Adipocyte (in vitro differentiated cells): Measurements from ENCODE around the gene URB1.
A peak's percentile ranks its signal among the peaks of the same experiment; 100 is the strongest.
"Not testable (repeated sequence)": the region's sequence is repeated elsewhere in the genome, so short reads cannot be mapped to it uniquely, and the experiment has no call there.

Experiments
- DNase-seq: peaks from one replicate; pipeline ENCODE4 v3.0.0-alpha.2; 2015; ENCODE audit warnings: low read depth
- H3K27me3 ChIP-seq: replicated peaks from 2 replicates; pipeline ENCODE4 v1.7.0; 2013; ENCODE audit warnings: mild to moderate bottlenecking, low read length, moderate library complexity; ENCODE audit not compliant: control insufficient read depth, insufficient read depth
- H3K36me3 ChIP-seq: 2 replicates; pipeline ENCODE4 v1.7.0; 2013; ENCODE audit warnings: low read length, mild to moderate bottlenecking, moderate library complexity; ENCODE audit not compliant: control insufficient read depth, insufficient read depth, severe bottlenecking
- H3K4me1 ChIP-seq: 2 replicates; pipeline ENCODE4 v1.7.0; 2013; ENCODE audit warnings: mild to moderate bottlenecking, low read length, moderate library complexity; ENCODE audit not compliant: control insufficient read depth, insufficient read depth
- H3K4me3 ChIP-seq: 2 replicates; pipeline ENCODE4 v1.7.0; 2013; ENCODE audit warnings: mild to moderate bottlenecking, low read length, moderate library complexity
- H3K9ac ChIP-seq: 2 replicates; pipeline ENCODE4 v1.7.0; 2013; ENCODE audit warnings: mild to moderate bottlenecking, low read length, moderate library complexity
- H3K9me3 ChIP-seq: 2 replicates; pipeline ENCODE4 v1.7.0; 2013; ENCODE audit warnings: mild to moderate bottlenecking, low read length, moderate library complexity; ENCODE audit not compliant: control insufficient read depth

Gene URB1

DNA sequence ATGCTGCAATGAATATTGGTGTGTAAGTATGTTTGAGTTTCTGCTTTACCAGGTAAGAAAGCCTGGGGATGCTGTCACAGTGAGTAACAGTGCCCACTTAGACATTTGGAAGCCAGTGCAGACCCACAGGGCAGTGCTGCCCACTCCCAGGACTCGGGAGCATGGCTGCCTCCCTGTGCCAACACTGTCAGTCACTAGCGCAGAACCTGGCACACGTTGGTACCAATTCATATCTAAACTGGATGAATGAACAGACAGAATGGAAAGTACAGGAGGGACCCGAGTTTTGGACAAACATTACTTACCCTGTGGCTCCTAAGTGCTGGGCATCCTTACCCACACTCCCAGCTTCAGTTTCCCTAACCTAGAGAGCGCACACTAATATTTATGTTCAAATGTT lies 18.1 kb upstream of the URB1 start:
- no peak for DNase-seq
- no peaks in the 10 kb centered on the region for H3K27me3 ChIP-seq
- H3K4me3 ChIP-seq = peak overlapping the region; percentile 90
- H3K4me1 ChIP-seq = peaks cover 38% of the 10 kb centered on the region
- no peaks in the 10 kb centered on the region for H3K36me3 ChIP-seq
- H3K9me3 ChIP-seq = no peaks in the 10 kb centered on the region
- H3K9ac ChIP-seq = peak overlapping the region; percentile 96

DNA sequence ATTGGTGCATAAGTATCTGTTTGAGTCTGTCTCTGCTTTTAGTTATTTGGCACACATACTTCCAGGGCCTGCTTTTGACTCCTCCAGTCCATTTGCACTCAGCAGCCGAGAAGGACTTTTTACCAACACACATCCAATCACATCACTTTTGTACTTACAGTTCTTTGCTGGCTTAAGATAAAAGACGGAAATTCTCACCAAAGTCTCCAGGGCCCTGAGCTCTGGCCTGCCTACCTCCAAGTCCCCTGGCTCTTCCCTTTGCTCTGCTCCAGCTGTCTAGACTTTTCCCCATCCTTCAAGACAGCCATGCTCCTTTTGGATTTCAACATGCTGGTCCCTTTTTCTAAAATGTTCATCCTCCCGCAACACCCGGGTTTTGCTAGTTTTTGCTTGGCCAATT lies 17.5 kb upstream of the URB1 start:
- Histone ChIP-seq H3K4me1 (peaks cover 32% of the 10 kb centered on the region), H3K9me3 (no peaks in the 10 kb centered on the region), H3K4me3 (no peak overlapping the region), H3K36me3 (no peaks in the 10 kb centered on the region), H3K27me3 (no peaks in the 10 kb centered on the region), H3K9ac (no peak overlapping the region)
- DNase-seq = no peak

DNA sequence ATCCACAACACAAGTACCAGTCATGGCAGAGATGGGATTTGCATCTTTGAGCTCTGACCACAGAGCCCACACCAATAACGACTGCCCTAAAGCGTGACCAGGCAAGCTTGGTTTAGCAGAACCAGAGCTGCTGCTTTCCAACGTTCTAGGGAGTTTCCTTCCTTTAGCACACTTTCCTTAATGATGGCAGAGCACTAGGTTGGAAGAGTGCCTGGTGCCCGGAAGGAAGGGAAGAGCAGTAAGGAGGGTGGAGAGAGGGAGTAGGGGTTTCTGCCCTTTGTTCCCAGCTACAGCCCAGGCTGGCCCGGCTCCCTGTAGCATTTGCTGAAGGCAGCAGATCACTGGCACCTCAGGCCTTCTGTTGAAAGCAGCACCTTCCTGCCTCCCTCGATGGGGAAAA lies 13.6 kb upstream of the URB1 start:
- H3K9me3 ChIP-seq = no peaks in the 10 kb centered on the region
- peaks cover 6% of the 10 kb centered on the region for H3K4me1 ChIP-seq
- no peak for DNase-seq
- H3K4me3 ChIP-seq = no peak overlapping the region
- no peaks in the 10 kb centered on the region for H3K27me3 ChIP-seq
- H3K36me3 ChIP-seq = no peaks in the 10 kb centered on the region
- H3K9ac ChIP-seq = no peak overlapping the region

DNA sequence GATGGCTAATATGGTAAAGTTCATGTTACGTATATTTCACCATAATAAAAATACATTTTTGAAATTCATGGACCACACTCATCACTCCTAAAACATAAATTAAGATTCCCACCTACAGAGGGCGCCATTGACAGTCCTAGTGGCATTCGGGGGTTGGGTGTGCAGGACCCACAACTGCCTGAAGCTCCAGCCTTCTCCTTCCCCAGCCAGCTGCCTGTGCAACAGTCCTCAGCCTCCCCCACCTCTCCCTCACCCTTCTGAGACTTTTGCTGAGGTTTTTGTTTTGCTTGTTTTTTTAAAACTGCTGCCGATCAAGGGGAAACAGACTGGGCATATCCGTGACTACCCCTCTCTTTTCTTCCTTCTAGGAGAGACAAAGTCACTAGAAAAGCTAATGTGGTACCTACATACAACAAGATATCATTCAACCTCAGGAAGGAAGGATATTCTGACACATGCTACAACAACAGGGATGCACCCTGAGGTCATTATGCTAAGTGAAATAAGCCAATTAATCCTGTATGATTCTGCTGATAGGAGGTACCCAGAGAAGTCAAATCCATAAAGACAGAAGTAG lies 10.5 kb upstream of the URB1 start:
- peak; percentile 96 for DNase-seq
- Histone ChIP-seq H3K4me1 (no peaks in the 10 kb centered on the region), H3K9ac (peak overlapping the region; percentile 17), H3K36me3 (no peaks in the 10 kb centered on the region), H3K9me3 (no peaks in the 10 kb centered on the region), H3K4me3 (no peak overlapping the region), H3K27me3 (no peaks in the 10 kb centered on the region)

DNA sequence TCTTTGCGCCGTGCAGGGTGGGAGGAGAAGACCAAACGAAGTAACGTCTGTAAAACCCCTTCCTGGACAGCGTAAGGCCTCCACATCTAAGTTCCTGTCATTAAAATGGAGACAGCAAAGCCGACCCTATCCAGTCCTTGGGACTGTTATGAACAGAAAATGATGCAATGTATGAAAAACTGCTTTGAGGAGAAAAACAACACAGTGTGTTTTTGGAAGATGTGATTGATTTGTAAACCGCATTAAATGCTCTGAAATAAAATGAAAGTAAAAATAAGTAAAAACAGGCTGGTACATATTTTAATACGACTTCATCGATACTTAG lies 827 bp upstream of the URB1 start:
- Histone ChIP-seq H3K36me3 (no peaks in the 10 kb centered on the region), H3K27me3 (no peaks in the 10 kb centered on the region), H3K4me3 (peak overlapping the region; percentile 94), H3K9ac (peak overlapping the region; percentile 90), H3K4me1 (peaks cover 32% of the 10 kb centered on the region), H3K9me3 (peaks cover 5% of the 10 kb centered on the region)
- DNase-seq = no peak

DNA sequence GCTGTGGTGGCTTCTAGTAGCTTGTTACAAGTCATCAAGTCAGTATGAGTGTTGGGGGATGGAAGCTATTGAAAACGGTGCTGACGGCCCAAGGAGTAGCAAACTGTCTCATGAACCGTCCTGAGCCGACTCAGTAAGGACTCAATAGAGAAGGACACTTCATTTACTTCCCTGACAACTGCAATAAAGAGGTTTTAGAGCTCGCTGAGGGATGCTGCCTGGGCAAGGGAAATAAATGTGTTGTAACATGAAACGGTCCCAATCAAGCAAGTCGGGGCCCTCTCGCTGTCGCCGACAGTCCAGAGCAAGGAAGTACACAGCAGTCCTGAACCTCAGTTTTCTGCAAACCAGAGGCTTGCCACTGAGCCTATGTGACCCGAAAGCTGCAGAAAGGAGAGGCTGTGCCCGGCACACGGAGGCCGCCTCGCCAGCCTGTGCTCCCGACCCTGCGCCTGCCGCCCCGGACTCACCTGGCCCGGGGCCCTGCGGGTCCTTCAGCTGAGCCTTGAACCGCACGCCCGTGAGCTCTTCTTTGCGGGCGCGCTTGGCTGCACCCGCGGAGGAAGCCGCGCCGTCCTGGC lies 423 bp downstream of the URB1 start:
- peaks cover 3% of the 10 kb centered on the region for H3K36me3 ChIP-seq
- no peaks in the 10 kb centered on the region for H3K27me3 ChIP-seq
- H3K9me3 ChIP-seq = peaks cover 5% of the 10 kb centered on the region
- H3K4me1 ChIP-seq = peaks cover 37% of the 10 kb centered on the region
- H3K4me3 ChIP-seq = peak overlapping the region; percentile 94
- peak; percentile 24 for DNase-seq
- H3K9ac ChIP-seq = peak overlapping the region; percentile 88

DNA sequence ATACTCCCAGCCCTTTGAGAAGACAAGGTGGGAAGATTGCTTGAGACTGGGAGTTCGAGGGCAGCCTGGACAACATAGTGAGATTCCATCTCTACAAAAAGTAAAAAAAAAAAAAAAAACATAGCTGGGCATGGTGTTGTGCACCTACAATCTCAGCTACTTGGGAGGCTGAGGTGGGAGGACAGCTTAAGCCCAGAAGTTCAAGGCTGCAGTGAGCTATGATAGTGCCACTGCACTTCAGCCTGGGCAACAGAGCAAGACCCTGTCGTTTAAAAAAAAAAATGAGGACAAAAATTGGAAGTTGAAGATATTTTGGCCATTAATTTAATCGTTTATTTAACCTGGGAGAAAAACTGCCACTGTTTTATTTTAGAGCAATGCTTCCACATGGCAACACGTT lies 1.1 kb downstream of the URB1 start:
- DNase-seq = no peak
- Histone ChIP-seq H3K27me3 (no peaks in the 10 kb centered on the region), H3K9me3 (no peaks in the 10 kb centered on the region), H3K36me3 (peaks cover 3% of the 10 kb centered on the region), H3K4me1 (peaks cover 38% of the 10 kb centered on the region), H3K9ac (peak overlapping the region; percentile 88), H3K4me3 (peak overlapping the region; percentile 94)

DNA sequence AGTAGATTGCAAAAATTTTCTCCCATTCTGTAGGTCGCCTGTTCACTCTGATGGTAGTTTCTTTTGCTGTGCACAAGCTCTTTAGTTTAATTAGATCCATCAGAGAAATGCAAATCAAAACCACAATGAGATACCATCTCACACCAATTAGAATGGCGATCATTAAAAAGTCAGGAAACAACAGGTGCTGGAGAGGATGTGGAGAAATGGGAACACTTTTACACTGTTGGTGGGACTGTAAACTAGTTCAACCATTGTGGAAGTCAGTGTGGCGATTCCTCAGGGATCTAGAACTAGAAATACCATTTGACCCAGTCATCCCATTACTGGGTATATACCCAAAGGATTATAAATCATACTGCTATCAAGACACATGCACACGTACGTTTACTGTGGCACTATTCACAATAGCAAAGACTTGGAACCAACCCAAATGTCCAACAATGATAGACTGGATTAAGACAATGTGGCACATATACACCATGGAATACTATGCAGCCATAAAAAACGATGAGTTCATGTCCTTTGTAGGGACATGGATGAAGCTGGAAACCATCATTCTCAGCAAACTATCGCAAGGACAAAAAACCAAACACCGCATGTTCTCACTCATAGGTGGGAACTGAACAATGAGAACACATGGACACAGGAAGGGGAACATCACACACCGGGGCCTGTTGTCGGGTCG lies 2.1 kb downstream of the URB1 start:
- H3K4me1 ChIP-seq = peaks cover 47% of the 10 kb centered on the region

DNA sequence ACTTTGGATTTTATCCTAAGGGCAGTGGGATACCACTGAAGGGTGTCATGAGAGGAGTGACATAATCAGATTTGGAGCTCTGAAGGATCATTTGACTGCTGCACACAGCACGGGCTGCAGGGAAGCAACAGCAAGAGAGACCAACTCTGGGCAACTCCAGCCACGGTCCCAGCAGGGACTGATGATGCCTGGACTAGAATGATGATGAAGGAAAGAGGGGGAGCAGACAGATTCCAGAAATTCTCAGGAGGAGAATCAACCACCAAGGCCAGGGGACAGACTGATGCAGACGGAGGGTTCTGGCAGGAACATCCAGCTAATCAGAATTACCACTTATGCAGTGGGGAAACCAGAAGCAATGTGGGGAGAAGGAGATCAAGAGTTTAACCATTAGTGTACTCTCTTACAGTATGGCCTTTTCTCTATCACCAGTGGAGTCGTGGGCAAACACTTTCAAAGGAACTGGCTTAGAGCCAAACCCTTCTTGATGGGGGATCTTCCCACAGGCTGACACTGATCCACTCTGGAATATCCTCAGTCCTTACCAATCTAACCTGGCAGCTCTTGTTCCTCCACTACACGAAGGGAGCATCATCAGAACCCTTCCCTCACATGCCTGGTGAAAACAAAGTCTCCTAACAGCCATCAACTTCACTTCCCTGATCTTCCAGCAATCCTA lies 3.3 kb downstream of the URB1 start:
- Histone ChIP-seq H3K4me3 (peak overlapping the region; percentile 10), H3K9ac (peak overlapping the region; percentile 5), H3K4me1 (peaks cover 47% of the 10 kb centered on the region), H3K27me3 (no peaks in the 10 kb centered on the region), H3K9me3 (no peaks in the 10 kb centered on the region), H3K36me3 (peaks cover 9% of the 10 kb centered on the region)
- peak; percentile 32 for DNase-seq

More for the DNA sequence above, 2.1 kb downstream of the URB1 start:
- H3K4me3 ChIP-seq, H3K36me3 ChIP-seq, H3K9ac ChIP-seq, H3K27me3 ChIP-seq, DNase-seq, H3K9me3 ChIP-seq: not testable (repeated sequence)

DNA sequence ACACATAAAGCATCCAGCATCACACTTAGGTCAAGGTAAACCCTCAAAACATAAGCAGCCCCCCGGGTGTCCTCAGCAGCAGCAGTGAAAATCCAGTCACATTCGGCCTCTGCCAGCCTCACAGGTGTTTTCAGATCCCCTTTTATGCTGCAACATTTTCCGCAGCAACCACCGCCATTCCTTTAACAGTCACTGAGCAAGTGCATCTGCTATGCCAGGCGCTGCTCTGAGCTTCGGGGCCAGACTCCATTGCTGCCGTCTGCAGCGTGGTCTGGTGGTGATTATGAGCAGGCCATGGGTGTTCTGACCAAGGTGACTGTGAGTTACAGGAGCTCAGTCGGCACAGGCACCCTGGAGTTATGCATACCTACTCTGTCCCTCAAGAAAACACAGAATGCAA lies 4.5 kb downstream of the URB1 start:
- H3K36me3 ChIP-seq = peaks cover 21% of the 10 kb centered on the region
- no peak for DNase-seq
- H3K27me3 ChIP-seq = no peaks in the 10 kb centered on the region
- H3K9me3 ChIP-seq = no peaks in the 10 kb centered on the region
- H3K4me1 ChIP-seq = peaks cover 40% of the 10 kb centered on the region
- no peak overlapping the region for H3K4me3 ChIP-seq
- H3K9ac ChIP-seq = no peak overlapping the region

DNA sequence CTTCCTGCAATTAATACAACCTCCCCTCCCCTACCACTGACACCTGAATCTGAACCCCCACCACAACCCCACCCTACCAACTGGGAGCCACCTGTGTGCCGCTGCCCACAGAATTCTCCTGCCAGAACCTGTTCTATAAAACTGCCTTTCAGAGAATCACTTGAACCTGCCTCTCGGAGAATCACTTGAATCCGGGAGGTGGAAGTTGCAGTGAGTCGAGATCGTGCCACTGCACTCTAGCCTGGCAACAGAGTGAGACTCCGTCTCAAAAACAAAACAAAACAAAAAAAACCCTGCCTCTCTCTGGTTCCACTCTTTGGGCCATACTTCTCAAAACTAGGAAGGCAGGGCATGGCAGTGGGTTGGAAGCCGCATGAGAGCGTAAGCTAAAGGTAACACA lies 5.7 kb downstream of the URB1 start:
- no peaks in the 10 kb centered on the region for H3K9me3 ChIP-seq
- H3K36me3 ChIP-seq = peaks cover 32% of the 10 kb centered on the region
- no peak for DNase-seq
- no peaks in the 10 kb centered on the region for H3K27me3 ChIP-seq
- H3K9ac ChIP-seq = no peak overlapping the region
- H3K4me3 ChIP-seq = no peak overlapping the region
- peaks cover 49% of the 10 kb centered on the region for H3K4me1 ChIP-seq
